HFF-Myc (cell line): ENCODE results near the gene LSM11.
"Not testable (repeated sequence)": the region's sequence is repeated elsewhere in the genome, so short reads cannot be mapped to it uniquely, and the experiment has no call there.

Experiments
- DNase-seq: peaks from one replicate; pipeline ENCODE4 v3.0.0-alpha.2; 2011; ENCODE audit warnings: low read depth; ENCODE audit errors: extremely low read depth
- H3K4me3 ChIP-seq: replicated peaks from 2 replicates; pipeline ENCODE4 v1.5.1; 2011; ENCODE audit warnings: low read depth, mild to moderate bottlenecking, control low read depth, low read length
- CTCF ChIP-seq: IDR thresholded peaks from 2 replicates; pipeline ENCODE4 v1.5.1; 2012; ENCODE audit warnings: mild to moderate bottlenecking, low read depth, low read length, control low read depth; ENCODE audit errors: missing control alignments

Gene LSM11

GRCh38 chr5:157743163-157744050 lies at the start of gene LSM11:
LSM11 (plus strand) TSS chr5:157743712; CDS start chr5:157743751, 39 bp downstream.
- TF ChIP-seq CTCF, result peak; percentile 100
- H3K4me3 ChIP-seq, result peak within 1 kb of the TSS; percentile 76
- DNase-seq, result peak; percentile 38

DNA sequence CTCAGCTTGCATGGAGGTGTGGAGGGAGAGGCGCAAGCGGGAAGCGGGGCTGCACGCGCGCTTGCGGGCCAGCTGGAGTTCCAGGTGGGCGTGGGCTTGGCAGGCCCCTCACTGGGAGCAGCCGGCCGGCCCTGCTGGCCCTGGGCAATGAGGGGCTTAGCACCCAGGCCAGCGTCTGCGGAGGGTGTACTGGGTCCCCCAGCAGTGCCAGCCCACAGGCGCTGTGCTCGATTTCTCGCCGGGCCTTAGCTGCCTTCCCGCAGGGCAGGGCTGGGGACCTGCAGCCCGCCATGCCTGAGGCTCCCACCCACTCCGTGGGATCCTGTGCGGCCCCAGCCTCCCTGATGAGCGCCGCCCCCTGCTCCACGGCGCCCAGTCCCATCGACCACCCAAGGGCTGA lies 49.7 kb upstream of the LSM11 start:
- not testable (repeated sequence) for H3K4me3 ChIP-seq, DNase-seq

GRCh38 chr5:157696154-157696553 lies 47.4 kb upstream of the LSM11 start:
- not testable (repeated sequence) for H3K4me3 ChIP-seq, DNase-seq

DNA sequence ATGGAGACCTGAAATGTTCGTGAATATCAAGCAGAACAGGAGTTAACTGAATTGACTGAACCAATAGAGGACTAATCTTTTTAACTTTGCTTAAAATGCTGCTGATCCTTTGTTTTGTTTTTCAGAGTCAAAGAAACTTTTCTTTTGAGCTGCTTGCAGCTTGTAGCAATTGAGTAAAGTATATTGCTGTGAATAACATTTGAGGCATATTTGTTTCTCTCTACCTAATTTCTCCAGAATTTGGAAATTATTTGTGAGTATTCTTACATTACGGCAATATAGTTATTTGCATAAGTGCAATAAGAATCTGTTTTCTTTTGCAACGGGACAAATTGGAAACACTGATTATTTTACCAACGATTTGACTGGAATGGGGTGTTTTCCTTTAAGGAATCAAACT lies 44.8 kb upstream of the LSM11 start:
- not testable (repeated sequence) for DNase-seq, H3K4me3 ChIP-seq

- DNase-seq, result no peak
- no peak overlapping the region for H3K4me3 ChIP-seq
- no peak for TF ChIP-seq CTCF
These were observed 39.8 kb upstream of the LSM11 start for GRCh38 chr5:157703736-157704135.

GRCh38 chr5:157708866-157709265 lies 34.6 kb upstream of the LSM11 start:
- no peak for TF ChIP-seq CTCF
- no peak overlapping the region for H3K4me3 ChIP-seq
- no peak for DNase-seq

DNA sequence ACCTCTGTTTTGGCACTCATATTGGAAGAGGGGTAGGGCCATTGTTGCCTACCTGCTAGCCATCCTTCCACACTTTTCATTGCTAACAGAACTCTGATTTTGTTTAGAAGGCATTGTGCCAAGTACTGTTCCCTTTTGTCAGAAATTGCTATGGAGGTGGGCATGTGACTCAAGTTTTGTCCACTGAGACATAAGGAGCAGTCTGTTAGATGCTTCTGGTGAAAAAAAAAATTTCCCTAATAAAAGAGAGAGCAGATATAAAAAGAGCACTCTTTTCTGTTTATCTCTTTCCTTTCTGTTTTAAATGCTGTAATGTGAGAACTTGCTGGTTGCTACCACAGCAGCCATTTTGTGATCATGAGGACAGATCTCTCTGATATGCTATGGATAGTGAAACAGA lies 34.2 kb upstream of the LSM11 start:
- no peak overlapping the region for H3K4me3 ChIP-seq
- no peak for TF ChIP-seq CTCF
- DNase-seq, result no peak

GRCh38 chr5:157710431-157710830 lies 33.1 kb upstream of the LSM11 start:
- no peak for DNase-seq
- no peak overlapping the region for H3K4me3 ChIP-seq
- no peak for TF ChIP-seq CTCF
